Upper lobe of left lung (tissue), 4 donors: ENCODE data around the gene MVP.

Source experiments
- CTCF ChIP-seq, 6 experiments: fragments of 450-650 bp in 4 of 6; fragments of 200-600 bp in 2 of 6; sonication (generic) in 2 of 6; IDR thresholded peaks; one replicate each; pipeline ENCODE4 v1.5.1; 2016 to 2019; ENCODE audit warnings: antibody characterized with exemption in 6 of 6
- EP300 ChIP-seq, 4 donors: sonication (generic); formaldehyde crosslinking; IDR thresholded peaks; one replicate each; pipeline ENCODE4 v1.5.1; 2017; ENCODE audit warnings: antibody characterized with exemption in 4 of 4, control low read depth in 2 of 4
- POLR2A ChIP-seq, 4 donors: fragments of 450-650 bp; IDR thresholded peaks; one replicate each; pipeline ENCODE4 v1.5.1; 2016 to 2017; ENCODE audit warnings: antibody characterized with exemption in 4 of 4, mild to moderate bottlenecking in 2 of 4
- POLR2AphosphoS5 ChIP-seq, 2 donors: sonication (generic); formaldehyde crosslinking; IDR thresholded peaks; one replicate each; pipeline ENCODE4 v1.5.1; 2017; ENCODE audit warnings: antibody characterized with exemption in 2 of 2

GRCh38 chr16:29836623-29837022 is 16.4 kb downstream of the MVP start:
- no peak for TF ChIP-seq CTCF (IDR thresholded peaks at IDR 0.05)
- TF ChIP-seq POLR2A (IDR thresholded peaks at IDR 0.05): no peak
- no peak for TF ChIP-seq POLR2AphosphoS5 (IDR thresholded peaks at IDR 0.05)
- no peak for TF ChIP-seq EP300 (IDR thresholded peaks at IDR 0.05)
